ENCODE measurements around the gene LYL1.

GRCh38 chr19:13057744-13058143 is 44.9 kb downstream of the LYL1 start:
- TF ChIP-seq POLR2A (IDR thresholded peaks at IDR 0.05; ENCODE audit: low read length) (no peak), GATA1 (IDR thresholded peaks at IDR 0.05; ENCODE audit: low read depth, low read length) (no peak)
